Glutamatergic neuron (in vitro differentiated cells): ENCODE measurements around the gene NCOR2. TPM values are rescaled to one million over a fixed set of nuclear protein-coding genes. Genes with fewer than 3 reads are reported as not detected.

ENCODE experiments used
- DNase-seq: peaks from one replicate; pipeline ENCODE4 v3.0.0; 2022
- H3K27ac Mint-ChIP-seq: one replicate; pipeline ENCODE4 v1.8.0; 2020; ENCODE audit warnings: mild to moderate bottlenecking, mixed read lengths, inconsistent platforms; ENCODE audit not compliant: unreplicated experiment
- H3K27me3 Mint-ChIP-seq: one replicate; pipeline ENCODE4 v1.8.0; 2020; ENCODE audit warnings: mild to moderate bottlenecking, moderate library complexity, mixed read lengths, inconsistent platforms; ENCODE audit not compliant: unreplicated experiment
- H3K36me3 Mint-ChIP-seq: one replicate; pipeline ENCODE4 v1.8.0; 2020; ENCODE audit warnings: mild to moderate bottlenecking, mixed read lengths, inconsistent platforms; ENCODE audit not compliant: unreplicated experiment
- H3K4me1 Mint-ChIP-seq: one replicate; pipeline ENCODE4 v1.8.0; 2020; ENCODE audit warnings: mild to moderate bottlenecking, low read depth, mixed read lengths, inconsistent platforms; ENCODE audit not compliant: unreplicated experiment
- H3K4me3 Mint-ChIP-seq: one replicate; pipeline ENCODE4 v1.8.0; 2020; ENCODE audit warnings: mild to moderate bottlenecking, mixed read lengths, inconsistent platforms; ENCODE audit not compliant: unreplicated experiment
- H3K9me3 Mint-ChIP-seq: one replicate; pipeline ENCODE4 v1.8.0; 2020; ENCODE audit warnings: mild to moderate bottlenecking, moderate library complexity, mixed read lengths, inconsistent platforms; ENCODE audit not compliant: unreplicated experiment
- total RNA-seq: library from RNA; stranded (reverse); fragmentation: NEBNext Ultra II Directional; extraction: Animal tissue kit (Norgen Biotek cat#: 25700); gene quantifications from one replicate; pipeline ENCODE4 v1.2.1, GENCODE V29; 2021; ENCODE audit not compliant: unreplicated experiment
- TF ChIP-seq, protein P1 (sequence below): fragments of 200-600 bp; sonication (generic); IDR thresholded peaks from one replicate; pipeline ENCODE4 v1.5.0; 2021; ENCODE audit not compliant: partially characterized antibody, unreplicated experiment

Gene NCOR2
- total RNA-seq, 1 donor from 2014 or later = 360 TPM

DNA sequence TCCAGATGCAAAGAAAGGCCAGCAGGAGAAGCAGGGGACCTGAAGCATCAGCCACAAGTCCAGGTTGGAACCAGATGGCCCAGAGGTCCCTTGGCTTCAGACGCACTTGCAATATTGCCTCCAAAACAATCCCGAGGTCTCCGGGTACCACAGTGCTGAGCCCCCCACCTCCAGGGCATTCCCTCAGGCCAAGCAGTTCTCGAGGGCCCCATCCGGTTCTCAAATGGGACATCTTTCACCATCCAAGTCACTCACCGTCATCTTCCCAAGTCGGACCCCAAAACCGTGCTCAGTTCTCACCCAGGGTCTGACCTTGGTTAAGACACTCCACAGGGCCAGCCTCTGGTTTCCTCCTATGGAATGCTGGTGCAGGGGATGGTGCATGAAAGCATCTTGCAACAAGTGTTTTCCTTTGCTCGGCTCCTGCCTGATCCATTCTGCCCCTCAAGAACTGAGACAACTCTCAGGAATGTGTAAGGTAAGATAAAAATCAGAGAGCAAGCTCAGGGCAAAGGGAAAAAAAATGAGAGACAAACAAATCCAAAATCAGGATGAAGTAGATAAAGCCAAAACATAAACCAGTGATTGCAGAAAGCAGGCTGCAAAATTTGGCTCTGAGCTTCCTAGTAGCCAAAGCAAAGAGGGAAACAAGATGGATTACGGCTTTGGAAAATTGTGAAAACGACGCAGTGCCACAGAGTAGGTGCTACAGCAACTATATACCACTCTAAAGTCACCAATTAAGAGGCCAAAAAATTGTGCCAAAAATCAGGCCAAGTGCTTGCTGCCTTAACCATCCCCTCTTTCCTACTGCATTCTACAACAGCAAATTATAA lies 8.0 kb downstream of the NCOR2 start:
- TF ChIP-seq, protein P1, sequence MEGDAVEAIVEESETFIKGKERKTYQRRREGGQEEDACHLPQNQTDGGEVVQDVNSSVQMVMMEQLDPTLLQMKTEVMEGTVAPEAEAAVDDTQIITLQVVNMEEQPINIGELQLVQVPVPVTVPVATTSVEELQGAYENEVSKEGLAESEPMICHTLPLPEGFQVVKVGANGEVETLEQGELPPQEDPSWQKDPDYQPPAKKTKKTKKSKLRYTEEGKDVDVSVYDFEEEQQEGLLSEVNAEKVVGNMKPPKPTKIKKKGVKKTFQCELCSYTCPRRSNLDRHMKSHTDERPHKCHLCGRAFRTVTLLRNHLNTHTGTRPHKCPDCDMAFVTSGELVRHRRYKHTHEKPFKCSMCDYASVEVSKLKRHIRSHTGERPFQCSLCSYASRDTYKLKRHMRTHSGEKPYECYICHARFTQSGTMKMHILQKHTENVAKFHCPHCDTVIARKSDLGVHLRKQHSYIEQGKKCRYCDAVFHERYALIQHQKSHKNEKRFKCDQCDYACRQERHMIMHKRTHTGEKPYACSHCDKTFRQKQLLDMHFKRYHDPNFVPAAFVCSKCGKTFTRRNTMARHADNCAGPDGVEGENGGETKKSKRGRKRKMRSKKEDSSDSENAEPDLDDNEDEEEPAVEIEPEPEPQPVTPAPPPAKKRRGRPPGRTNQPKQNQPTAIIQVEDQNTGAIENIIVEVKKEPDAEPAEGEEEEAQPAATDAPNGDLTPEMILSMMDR = no peak
- DNase-seq = no peak
- H3K27ac Mint-ChIP-seq = no peak overlapping the region
- H3K9me3 Mint-ChIP-seq = no peaks in the 10 kb centered on the region
- no peak overlapping the region for H3K4me3 Mint-ChIP-seq
- peaks cover 2% of the 10 kb centered on the region for H3K27me3 Mint-ChIP-seq
- peaks cover 26% of the 10 kb centered on the region for H3K4me1 Mint-ChIP-seq
- H3K36me3 Mint-ChIP-seq = peaks cover 6% of the 10 kb centered on the region

DNA sequence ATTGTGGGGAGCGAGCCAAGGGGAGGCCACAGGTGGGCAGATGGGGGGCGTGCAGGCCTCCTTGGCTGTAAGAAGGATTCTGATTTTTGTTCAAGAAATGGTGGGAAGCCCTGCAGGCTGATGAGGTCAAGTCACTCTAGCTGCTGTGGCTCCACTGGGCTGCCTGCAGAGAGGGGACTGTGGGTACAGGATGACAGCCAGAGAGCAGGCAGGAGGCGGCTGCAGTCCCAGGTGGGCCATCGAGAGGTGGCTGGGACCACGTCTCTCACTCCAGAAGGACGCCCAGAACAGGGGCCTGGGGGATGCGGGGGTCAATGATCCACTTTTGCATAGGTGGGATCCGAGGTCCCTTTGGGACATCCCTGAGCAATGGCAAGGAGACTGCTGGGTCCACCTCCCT lies 9.1 kb downstream of the NCOR2 start:
- TF ChIP-seq, protein P1 = no peak
- H3K4me3 Mint-ChIP-seq = no peak overlapping the region
- peaks cover 6% of the 10 kb centered on the region for H3K36me3 Mint-ChIP-seq
- H3K4me1 Mint-ChIP-seq = peaks cover 24% of the 10 kb centered on the region
- peaks cover 6% of the 10 kb centered on the region for H3K27me3 Mint-ChIP-seq
- H3K9me3 Mint-ChIP-seq = peaks cover 4% of the 10 kb centered on the region
- no peak overlapping the region for H3K27ac Mint-ChIP-seq
- DNase-seq = no peak

DNA sequence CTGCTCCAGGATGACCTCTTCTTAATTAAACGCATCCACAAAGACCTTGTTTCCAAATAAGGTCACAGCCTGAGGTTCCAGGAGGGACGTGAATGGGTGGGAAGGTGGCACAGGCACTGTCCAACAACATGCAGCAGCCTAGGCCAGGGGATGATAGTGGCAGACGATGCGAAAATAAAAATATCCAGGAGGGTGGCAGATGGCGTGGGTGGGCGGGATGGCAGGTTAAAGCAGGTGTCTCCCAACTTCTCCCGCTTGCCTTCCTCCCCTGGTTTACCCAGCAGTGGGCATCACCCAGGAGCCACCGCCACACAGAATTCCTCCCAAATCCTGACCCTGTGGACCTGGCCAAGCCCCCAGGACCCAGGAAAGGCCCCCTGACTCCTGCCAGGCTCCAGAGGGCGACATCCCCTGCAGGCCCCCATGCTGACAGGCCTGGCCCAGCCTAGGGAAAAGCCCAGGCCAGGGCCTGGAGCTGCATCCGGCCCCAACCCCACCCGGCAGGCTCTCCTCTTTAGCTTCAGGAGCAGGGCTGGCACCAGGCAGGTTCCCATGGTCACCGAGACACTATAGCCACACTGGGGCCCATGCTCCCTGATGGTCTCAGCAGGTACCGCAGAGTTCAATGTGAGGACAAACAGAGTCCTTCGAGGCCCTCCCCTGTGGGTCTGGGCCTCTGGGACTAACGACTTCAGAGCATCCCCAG lies 9.7 kb downstream of the NCOR2 start:
- TF ChIP-seq, protein P1 = no peak
- Mint-ChIP-seq H3K4me1 (peaks cover 29% of the 10 kb centered on the region), H3K27ac (peak overlapping the region; percentile 82), H3K9me3 (peaks cover 5% of the 10 kb centered on the region), H3K4me3 (peak overlapping the region; percentile 46), H3K36me3 (peaks cover 6% of the 10 kb centered on the region), H3K27me3 (peaks cover 6% of the 10 kb centered on the region)
- no peak for DNase-seq

DNA sequence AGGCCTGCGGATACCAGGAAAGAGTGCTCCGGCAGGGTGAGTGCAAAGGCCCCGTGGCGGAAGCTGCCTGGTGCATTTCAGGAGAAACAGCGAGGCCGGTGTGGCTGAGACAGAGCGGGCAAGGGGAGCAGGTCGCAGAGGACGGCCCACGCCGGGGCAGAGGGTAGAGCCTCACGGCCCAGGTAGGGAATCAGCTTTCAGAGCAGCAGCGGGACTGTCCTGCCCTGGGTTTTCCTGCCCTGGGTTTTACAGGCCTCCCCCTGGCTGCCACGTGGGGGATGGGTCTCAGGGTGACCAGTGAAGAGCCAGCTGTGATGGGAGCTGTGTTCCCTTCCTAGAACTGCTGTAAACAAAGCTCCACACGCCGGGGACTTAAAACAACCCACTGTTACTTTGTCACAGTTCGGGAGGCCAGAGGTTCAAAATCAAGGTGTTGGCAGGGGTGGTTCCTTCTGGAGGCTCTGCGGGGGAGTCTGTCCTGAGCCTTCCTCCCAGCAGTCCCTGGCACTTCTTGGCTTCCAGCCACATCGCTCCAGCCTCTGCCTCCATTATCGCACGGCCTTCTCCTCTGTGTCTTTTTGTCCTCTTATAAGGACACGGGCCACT lies 10.4 kb downstream of the NCOR2 start:
- peak overlapping the region; percentile 82 for H3K27ac Mint-ChIP-seq
- TF ChIP-seq, protein P1 = no peak
- peaks cover 6% of the 10 kb centered on the region for H3K36me3 Mint-ChIP-seq
- peaks cover 30% of the 10 kb centered on the region for H3K4me1 Mint-ChIP-seq
- H3K9me3 Mint-ChIP-seq = peaks cover 8% of the 10 kb centered on the region
- peaks cover 6% of the 10 kb centered on the region for H3K27me3 Mint-ChIP-seq
- no peak for DNase-seq
- H3K4me3 Mint-ChIP-seq = peak overlapping the region; percentile 46
